ENCODE data around the gene PDXK. TPM values are rescaled to one million over a fixed set of nuclear protein-coding genes. Genes with fewer than 3 reads are reported as not detected.

The PDXK gene
- polyA plus RNA-seq, 3 donors = 62.6 to 231 (median 63.7) TPM

DNA sequence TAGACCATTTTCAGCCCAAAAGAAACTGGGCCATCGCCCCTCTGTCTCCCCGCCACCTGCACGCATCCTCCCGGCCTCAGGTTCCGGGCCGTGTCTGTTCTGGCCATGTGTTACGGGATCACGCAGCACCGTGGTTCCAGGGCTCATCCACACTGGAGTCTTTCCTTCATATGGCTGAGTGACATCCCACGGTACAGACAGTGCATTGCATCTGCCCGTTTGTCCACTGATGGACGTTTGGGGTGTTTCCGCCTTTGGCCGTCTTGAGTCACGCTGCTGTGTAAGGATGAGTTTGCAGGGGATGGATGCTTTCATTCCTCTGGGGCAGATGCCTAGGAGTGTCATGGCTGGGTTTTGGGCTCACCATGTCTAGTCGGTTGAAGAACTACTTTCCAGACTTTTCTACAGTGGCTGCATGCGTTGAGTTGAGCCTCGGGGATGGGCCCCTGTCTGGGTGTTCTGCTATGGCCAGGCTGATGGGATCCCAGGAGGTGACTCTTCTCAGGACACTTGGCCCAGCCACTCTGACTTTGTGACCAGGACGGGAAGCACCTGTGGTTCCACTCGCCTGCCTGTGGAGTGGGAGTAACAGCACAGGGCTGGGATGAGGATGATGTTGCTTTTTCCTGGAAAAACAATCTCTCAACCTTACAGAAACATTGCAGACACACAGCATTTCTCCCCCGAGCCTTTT lies 87.2 kb downstream of the PDXK start:
- 87 to 91% (median 87%) methylated on average over 21 of the region's 21 CpGs for WGBS, 3 donors
- H3K27ac ChIP-seq (ENCODE audit: low read depth, low read length) = no peak overlapping the region

DNA sequence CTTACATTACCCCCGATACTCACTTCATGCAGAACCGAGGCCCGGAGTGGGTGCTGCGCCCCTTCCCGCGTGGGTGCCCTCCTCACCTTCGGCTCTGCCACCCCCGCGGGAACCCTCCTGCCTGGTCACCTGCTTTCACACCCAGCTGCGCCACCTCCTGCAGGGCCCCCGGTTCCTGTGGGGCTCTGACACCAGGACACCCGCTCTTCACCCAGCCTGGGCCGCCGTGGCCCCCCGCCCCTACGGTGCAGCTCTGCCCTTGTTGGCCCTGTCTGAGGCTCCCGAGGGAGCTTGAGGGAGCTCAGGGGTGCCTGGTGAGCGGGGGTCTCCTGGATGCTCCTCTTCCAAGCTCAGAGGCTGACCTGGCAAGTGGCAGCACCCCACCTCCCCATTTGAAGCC lies 89.4 kb downstream of the PDXK start:
- no peak overlapping the region for H3K27ac ChIP-seq (ENCODE audit: low read depth, low read length)
- WGBS, 3 donors = 84 to 87% (median 84%) methylated on average over 17 to 18 of the region's 18 CpGs

DNA sequence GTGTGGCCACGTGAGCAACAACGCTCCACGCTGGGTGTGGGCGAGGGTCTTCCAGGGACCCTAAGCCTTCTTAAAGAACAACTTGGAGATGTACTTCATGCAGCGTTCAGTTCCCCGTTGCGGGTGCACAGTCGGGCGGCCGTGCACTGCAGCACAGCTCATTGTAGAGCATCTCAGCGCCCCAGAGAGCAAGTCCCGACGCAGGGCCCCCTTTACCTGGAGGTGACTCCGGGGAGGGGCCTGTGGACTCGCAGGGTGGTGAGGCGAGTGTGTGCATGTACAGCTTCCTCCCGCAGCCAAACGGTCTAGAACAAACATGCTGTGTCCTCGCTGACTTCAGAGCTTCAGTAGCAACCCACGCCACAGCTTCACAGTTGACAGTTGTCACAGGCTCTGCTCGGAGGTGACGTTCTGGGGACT lies 89.9 kb downstream of the PDXK start:
- no peak overlapping the region for H3K27ac ChIP-seq (ENCODE audit: low read depth, low read length)
- 81 to 88% (median 87%) methylated on average over 22 of the region's 22 CpGs for WGBS, 3 donors

DNA sequence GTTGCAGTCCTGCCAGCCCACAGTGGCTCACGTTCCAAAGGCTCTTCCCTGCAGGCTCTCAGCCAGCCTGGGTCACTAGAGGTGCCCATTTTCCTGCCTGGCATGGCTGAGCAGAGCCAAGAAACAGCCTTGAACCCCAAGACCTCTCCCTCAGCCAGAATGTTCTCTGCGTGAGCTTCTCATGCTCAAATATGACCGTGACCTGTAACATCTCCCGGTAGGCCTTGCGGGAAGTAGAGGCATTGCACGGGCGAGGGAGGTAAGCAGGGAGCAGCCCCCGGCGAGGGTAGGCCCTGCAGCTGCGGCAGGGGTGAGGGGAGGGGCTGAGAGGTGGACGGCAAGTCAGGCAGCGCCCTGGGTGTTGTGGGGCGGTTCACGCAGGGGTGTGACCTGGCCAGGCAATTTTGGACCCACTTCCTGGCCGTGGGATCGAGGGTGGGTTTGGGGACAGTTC lies 90.4 kb downstream of the PDXK start:
- 84 to 91% (median 85%) methylated on average over 16 of the region's 16 CpGs for WGBS, 3 donors
- H3K27ac ChIP-seq (ENCODE audit: low read depth, low read length) = no peak overlapping the region

DNA sequence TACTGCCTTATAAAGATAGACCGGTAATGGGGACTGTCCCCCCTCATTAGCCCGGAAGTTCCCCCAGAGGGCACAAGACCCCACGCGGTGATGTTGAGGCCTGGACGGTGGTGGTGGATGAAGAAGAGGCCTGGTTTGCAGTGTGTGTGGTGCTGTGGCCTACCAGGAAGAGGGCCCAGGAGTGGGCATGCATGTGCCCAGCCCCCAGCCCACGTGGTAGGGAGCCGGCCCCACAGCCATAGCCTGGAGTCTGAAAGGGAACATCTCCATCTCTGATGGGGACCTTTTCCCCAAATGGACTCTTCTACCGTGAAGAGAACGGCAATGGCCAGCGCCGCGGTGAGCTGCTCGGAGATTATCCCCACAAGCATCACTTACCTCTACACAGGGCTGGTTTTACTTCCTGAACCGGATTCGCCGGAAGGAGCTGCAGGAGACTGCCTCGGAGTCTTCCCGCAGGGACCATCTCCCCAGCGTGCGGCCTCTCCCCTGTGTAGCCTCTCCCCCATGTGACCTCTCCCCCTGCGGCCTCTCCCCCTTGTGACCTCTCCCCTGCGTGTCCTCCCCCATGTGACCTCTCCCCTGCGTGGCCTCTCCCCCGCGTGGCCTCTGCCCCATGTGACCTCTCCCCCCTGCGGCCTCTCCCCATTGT lies 91.0 kb downstream of the PDXK start:
- WGBS, 3 donors = 64 to 69% (median 68%) methylated on average over 26 of the region's 26 CpGs

DNA sequence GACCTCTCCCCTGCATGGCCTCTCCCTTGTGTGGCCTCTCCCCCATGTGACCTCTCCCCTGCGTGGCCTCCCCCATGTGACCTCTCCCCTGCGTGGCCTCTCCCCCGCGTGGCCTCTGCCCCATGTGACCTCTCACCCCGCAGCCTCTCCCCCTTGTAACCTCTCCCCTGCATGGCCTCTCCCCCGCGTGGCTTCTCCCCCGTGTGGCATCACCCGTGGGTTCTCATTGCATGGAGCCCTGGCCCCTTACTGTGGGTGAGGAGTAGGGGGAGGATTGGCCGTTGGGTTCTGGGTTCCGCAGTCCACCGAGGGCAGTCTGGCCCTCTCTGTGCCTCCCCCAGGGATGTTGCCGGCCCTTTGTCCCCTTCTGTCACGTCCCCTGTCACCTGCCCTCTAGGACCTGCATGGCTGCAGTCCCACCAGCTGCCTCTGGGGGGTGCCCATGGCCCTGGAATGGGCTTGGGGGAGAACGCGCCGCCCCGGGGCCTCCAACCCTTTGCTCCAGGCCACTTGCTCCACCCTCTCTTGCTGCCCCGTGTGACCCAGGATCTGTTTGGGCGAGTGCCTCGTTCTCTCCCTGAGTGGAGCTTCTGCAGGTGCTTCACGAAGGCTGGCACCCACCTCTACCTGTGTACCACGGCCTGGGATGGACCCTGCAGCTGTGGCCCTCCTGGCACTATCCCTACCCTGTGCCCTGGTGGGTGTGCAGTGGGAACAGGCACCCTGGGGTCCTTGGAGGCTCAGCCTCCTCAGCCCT lies 91.8 kb downstream of the PDXK start:
- 13 to 15% (median 14%) methylated on average over 22 to 23 of the region's 23 CpGs for WGBS, 3 donors
- H3K27ac ChIP-seq (ENCODE audit: low read depth, low read length) = no peak overlapping the region

More for the DNA sequence above, 91.0 kb downstream of the PDXK start:
- H3K27ac ChIP-seq (ENCODE audit: low read depth, low read length) = no peak overlapping the region

DNA sequence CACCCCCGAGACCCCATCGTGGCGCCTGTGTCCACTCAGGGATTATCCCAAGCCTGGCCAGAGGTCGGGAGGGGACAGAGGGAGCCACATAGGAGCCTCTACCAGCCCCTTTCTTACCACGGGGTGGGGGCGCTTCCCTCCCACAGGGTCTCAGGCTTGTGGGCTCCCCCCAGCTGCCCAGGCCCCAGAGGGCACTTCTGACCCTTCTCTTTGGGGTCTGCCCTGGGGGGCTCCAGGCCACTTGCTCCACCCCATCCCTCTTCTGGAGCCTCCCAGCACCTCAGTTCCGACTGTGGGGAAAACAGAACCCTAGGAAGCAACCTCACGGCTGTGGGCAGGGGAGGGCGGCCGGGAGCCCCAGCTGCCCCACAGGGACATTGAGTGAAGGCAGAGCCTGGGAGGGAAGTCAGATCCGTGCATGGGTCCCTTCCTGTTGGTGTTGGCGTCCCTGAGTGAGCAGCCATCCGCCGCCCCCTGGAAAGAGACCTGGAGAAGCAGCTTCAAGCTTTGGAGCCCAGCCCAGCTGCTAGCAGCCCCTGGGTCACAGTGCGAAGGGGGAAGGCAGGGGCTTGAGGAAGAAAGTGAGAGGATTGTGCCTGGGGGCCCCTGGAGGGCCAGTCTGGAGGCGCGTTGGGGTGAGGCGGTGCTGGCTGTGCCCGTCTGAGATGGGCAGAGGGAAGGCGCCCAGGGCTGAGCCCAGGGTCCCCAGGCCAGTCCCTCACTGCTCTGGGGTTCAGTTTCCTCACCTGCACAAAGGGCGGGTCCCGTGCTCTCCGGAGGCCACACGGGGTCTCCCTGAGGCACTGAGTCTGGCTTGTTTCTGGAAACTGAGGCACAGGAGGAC lies 92.6 kb downstream of the PDXK start:
- 61 to 76% (median 69%) methylated on average over 23 to 24 of the region's 24 CpGs for WGBS, 3 donors
- H3K27ac ChIP-seq (ENCODE audit: low read depth, low read length) = no peak overlapping the region

Other genes starting within 250 kb of the PDXK start
- gene HSF2BP, start 59.6 kb upstream of the PDXK start, polyA plus RNA-seq = under 1 TPM; 0.09 to 0.34 (median 0.27) TPM
- gene RRP1B, start 59.6 kb upstream of the PDXK start, polyA plus RNA-seq = 10 to 100 TPM in 1 of 3 donors, 1 to 10 TPM in 2; 7.2 to 16.4 (median 9.7) TPM
- gene CSTB, start 57.2 kb downstream of the PDXK start, polyA plus RNA-seq = 10 to 100 TPM; 25.0 to 92.0 (median 90.4) TPM
- gene RRP1, start 70.4 kb downstream of the PDXK start, polyA plus RNA-seq = 10 to 100 TPM in 1 of 3 donors, 1 to 10 TPM in 2; 8.7 to 19.1 (median 9.8) TPM
- gene AGPAT3, start 146.1 kb downstream of the PDXK start, polyA plus RNA-seq = 10 to 100 TPM; 15.9 to 35.5 (median 16.2) TPM

Data from adipose tissue (tissue), 3 donors.